Measurements from ENCODE around the gene DOCK7. TPM values are rescaled to one million over a fixed set of nuclear protein-coding genes. Genes with fewer than 3 reads are reported as not detected.

Gene DOCK7
- total and polyA plus RNA-seq, 7 donors = 3.1 to 12.9 (median 7.0) TPM

DNA sequence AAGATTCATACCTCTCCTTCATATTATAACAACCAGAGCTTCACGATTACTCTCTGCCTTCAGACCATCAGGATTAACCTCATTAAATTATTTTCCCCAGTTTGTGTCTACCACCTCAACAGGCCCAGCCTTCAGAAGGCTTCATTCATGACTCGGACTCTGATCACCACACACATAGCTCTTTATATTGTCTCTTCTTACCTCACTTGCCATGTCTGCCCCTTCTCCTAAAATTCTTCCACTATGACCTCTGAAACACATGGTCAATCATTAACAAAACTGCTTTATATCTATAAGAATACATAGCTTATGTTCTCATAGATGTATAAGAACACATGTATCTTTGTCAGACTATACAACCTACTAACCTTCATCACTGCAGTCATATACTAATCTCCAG, 171.6 kb downstream of the DOCK7 start:
- intact Hi-C loops (cut with DNase I) = no loop called here
- ATAC-seq (no peak), DNase-seq (no peak)
- H3K27me3 ChIP-seq (ENCODE audit: insufficient read depth in 3 of 3, low read length in 2 of 3) = no peaks in the 10 kb centered on the region
- WGBS, 3 donors = 96 to 100% (median 98%) methylated on average over 2 of the region's 2 CpGs
- peaks cover 4% of the 10 kb centered on the region for H3K9me3 ChIP-seq
- no peak overlapping the region for H3K27ac ChIP-seq
- peaks cover 0 to 14% of the 10 kb centered on the region in 2 donors for H3K36me3 ChIP-seq (ENCODE audit: insufficient read depth in 1 of 2, low read depth in 1 of 2)
- TF ChIP-seq, protein P1, sequence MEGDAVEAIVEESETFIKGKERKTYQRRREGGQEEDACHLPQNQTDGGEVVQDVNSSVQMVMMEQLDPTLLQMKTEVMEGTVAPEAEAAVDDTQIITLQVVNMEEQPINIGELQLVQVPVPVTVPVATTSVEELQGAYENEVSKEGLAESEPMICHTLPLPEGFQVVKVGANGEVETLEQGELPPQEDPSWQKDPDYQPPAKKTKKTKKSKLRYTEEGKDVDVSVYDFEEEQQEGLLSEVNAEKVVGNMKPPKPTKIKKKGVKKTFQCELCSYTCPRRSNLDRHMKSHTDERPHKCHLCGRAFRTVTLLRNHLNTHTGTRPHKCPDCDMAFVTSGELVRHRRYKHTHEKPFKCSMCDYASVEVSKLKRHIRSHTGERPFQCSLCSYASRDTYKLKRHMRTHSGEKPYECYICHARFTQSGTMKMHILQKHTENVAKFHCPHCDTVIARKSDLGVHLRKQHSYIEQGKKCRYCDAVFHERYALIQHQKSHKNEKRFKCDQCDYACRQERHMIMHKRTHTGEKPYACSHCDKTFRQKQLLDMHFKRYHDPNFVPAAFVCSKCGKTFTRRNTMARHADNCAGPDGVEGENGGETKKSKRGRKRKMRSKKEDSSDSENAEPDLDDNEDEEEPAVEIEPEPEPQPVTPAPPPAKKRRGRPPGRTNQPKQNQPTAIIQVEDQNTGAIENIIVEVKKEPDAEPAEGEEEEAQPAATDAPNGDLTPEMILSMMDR (IDR thresholded peaks at IDR 0.05) = no peak
- no peaks in the 10 kb centered on the region for H3K4me1 ChIP-seq
- H3K4me3 ChIP-seq = no peak overlapping the region

- intact Hi-C loops (cut with DNase I) = no loop called here
- Histone ChIP-seq H3K27me3 (ENCODE audit: insufficient read depth in 3 of 3, low read length in 2 of 3) (no peaks in the 10 kb centered on the region), H3K4me1 (no peaks in the 10 kb centered on the region), H3K4me3 (no peak overlapping the region), H3K9me3 (peaks cover 4% of the 10 kb centered on the region), H3K36me3 (ENCODE audit: insufficient read depth in 1 of 2, low read depth in 1 of 2) (peaks cover 0 to 24% of the 10 kb centered on the region in 2 donors), H3K27ac (no peak overlapping the region)
- DNase-seq (no peak), ATAC-seq (no peak)
- TF ChIP-seq, protein P1 (IDR thresholded peaks at IDR 0.05) = no peak
- 83 to 93% (median 89%) methylated on average over 3 of the region's 3 CpGs for WGBS, 3 donors
Observed at GRCh38 chr1:62514746-62515423, 173.3 kb downstream of the DOCK7 start.

GRCh38 chr1:62513013-62513412, 175.2 kb downstream of the DOCK7 start:
- WGBS, 3 donors = 78 to 88% (median 83%) methylated on average over 4 of the region's 4 CpGs
- H3K27ac ChIP-seq = no peak overlapping the region
- no peak for ATAC-seq
- intact Hi-C loops (cut with DNase I) = no loop called here
- no peaks in the 10 kb centered on the region for H3K4me1 ChIP-seq
- H3K9me3 ChIP-seq = no peaks in the 10 kb centered on the region
- no peak overlapping the region for H3K4me3 ChIP-seq
- peaks cover 0 to 29% of the 10 kb centered on the region in 2 donors for H3K36me3 ChIP-seq (ENCODE audit: insufficient read depth in 1 of 2, low read depth in 1 of 2)
- no peaks in the 10 kb centered on the region for H3K27me3 ChIP-seq (ENCODE audit: insufficient read depth in 3 of 3, low read length in 2 of 3)
- TF ChIP-seq, protein P1 (IDR thresholded peaks at IDR 0.05) = no peak
- DNase-seq = no peak

DNA sequence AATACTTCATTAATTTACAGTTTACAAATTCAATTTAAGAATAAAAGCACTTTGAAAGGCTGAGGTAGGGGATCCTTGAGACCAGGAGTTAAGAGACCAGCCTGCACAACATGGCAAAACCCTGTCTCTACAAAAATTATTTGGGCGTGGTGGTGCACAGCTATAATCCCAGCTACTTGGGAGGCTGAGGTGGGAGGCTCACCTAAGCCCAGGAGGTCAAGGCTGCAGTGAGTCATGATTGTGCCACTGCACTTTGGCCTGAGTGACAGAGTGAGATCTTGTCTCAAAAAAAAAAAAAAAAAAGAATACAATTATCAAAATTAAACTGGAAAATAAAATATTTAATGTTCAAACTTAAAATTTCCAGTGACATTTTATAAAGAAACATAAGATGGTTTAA, 179.2 kb downstream of the DOCK7 start:
- H3K36me3 ChIP-seq (ENCODE audit: insufficient read depth in 1 of 2, low read depth in 1 of 2) = peaks cover 0 to 58% of the 10 kb centered on the region in 2 donors
- intact Hi-C loops (cut with DNase I) = loop anchor here in 1 of 2 donors (5.0 kb wide), 1 partner anchor 238 kb away; no protein-coding TSS in a partner anchor
- no peaks in the 10 kb centered on the region for H3K27me3 ChIP-seq (ENCODE audit: insufficient read depth in 3 of 3, low read length in 2 of 3)
- H3K4me3 ChIP-seq = no peak overlapping the region
- H3K4me1 ChIP-seq = no peaks in the 10 kb centered on the region
- H3K9me3 ChIP-seq = no peaks in the 10 kb centered on the region
- ATAC-seq (no peak), DNase-seq (no peak)
- 82 to 94% (median 93%) methylated on average over 1 of the region's 1 CpG for WGBS, 3 donors
- no peak overlapping the region for H3K27ac ChIP-seq
- TF ChIP-seq, protein P1 (IDR thresholded peaks at IDR 0.05) = no peak
